GM19240 (cell line): ENCODE measurements around the gene SAP30L.

Experiments
- DNase-seq: peaks from one replicate; pipeline ENCODE4 v3.0.0; 2011; ENCODE audit warnings: low spot score; ENCODE audit not compliant: insufficient read length

SAP30L gene

GRCh38 chr5:154419236-154419635, 26.6 kb upstream of the SAP30L start:
- no peak for DNase-seq

GRCh38 chr5:154421868-154422267, 23.9 kb upstream of the SAP30L start:
- DNase-seq = peak; percentile 33

- no peak for DNase-seq
These were observed 23.5 kb upstream of the SAP30L start for GRCh38 chr5:154422298-154422697.

GRCh38 chr5:154428208-154428607, 17.6 kb upstream of the SAP30L start:
- no peak for DNase-seq

GRCh38 chr5:154429341-154429740, 16.5 kb upstream of the SAP30L start:
- DNase-seq = no peak

GRCh38 chr5:154430466-154430865, 15.3 kb upstream of the SAP30L start:
- DNase-seq = no peak

GRCh38 chr5:154430961-154431630, 14.7 kb upstream of the SAP30L start:
- no peak for DNase-seq

- no peak for DNase-seq
These were observed 10.6 kb upstream of the SAP30L start for GRCh38 chr5:154435226-154435625.

GRCh38 chr5:154437281-154437965, 8.4 kb upstream of the SAP30L start:
- DNase-seq = no peak

GRCh38 chr5:154440540-154440939, 5.3 kb upstream of the SAP30L start:
- DNase-seq = no peak

- DNase-seq = no peak
These were observed 3.0 kb upstream of the SAP30L start for GRCh38 chr5:154442801-154443200.

- no peak for DNase-seq
These were observed 1.0 kb upstream of the SAP30L start for GRCh38 chr5:154444556-154445421.

- DNase-seq = no peak
These were observed 645 bp downstream of the SAP30L start for GRCh38 chr5:154446195-154447088.

- DNase-seq = no peak
These were observed 1.4 kb downstream of the SAP30L start for GRCh38 chr5:154447089-154447725.

GRCh38 chr5:154449786-154450185, 4.0 kb downstream of the SAP30L start:
- no peak for DNase-seq

GRCh38 chr5:154451957-154452356, 6.2 kb downstream of the SAP30L start:
- no peak for DNase-seq

GRCh38 chr5:154455585-154455984, 9.8 kb downstream of the SAP30L start:
- DNase-seq = no peak

- DNase-seq = no peak
These were observed 10.7 kb downstream of the SAP30L start for GRCh38 chr5:154456540-154456939.

GRCh38 chr5:154459015-154459414, 13.2 kb downstream of the SAP30L start:
- DNase-seq = no peak

- no peak for DNase-seq
These were observed 14.4 kb downstream of the SAP30L start for GRCh38 chr5:154460172-154460571.

- DNase-seq = no peak
These were observed 15.7 kb downstream of the SAP30L start for GRCh38 chr5:154461531-154461930.
